ENCODE measurements around the gene INA. TPM values are rescaled to one million over a fixed set of nuclear protein-coding genes. Genes with fewer than 3 reads are reported as not detected.

INA gene
- total and polyA plus RNA-seq, 12 donors, result 0.18 to 18.3 (median 6.8) TPM; not detected in 1

DNA sequence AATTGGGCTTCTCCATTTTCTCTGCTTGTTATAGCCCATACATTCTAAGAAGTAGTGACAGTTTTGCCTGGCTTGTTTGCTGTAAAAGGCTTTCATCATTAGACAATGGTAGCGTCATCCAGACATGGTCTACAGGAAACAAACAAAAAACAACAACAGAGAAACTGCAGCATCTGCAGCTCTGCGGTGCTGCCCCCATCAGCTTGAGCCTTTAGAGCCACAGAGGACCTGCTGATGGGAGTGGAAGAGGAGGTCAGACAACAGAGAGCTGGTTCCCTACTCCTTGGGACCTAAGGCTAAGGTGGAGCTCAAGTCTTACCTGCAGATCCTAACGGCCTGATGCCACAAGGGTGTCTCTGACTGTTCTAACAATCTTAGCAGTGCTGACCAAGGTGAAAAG is 3.1 kb downstream of the INA start:
- H3K27me3 ChIP-seq, result peaks cover 25% of the 10 kb centered on the region
- DNase-seq, result no peak
- no peak overlapping the region for H3K27ac ChIP-seq
- H3K9me3 ChIP-seq (replicated peaks in 1 of 3), result no peaks in the 10 kb centered on the region
- WGBS, 4 donors, result 63 to 83% (median 70%) methylated on average over 3 of the region's 3 CpGs
- no peaks in the 10 kb centered on the region for H3K36me3 ChIP-seq (replicated peaks in 1 of 2)
- peaks cover 8 to 14% of the 10 kb centered on the region in 2 donors for H3K4me1 ChIP-seq (replicated peaks in 1 of 2)
- TF ChIP-seq, protein P1, sequence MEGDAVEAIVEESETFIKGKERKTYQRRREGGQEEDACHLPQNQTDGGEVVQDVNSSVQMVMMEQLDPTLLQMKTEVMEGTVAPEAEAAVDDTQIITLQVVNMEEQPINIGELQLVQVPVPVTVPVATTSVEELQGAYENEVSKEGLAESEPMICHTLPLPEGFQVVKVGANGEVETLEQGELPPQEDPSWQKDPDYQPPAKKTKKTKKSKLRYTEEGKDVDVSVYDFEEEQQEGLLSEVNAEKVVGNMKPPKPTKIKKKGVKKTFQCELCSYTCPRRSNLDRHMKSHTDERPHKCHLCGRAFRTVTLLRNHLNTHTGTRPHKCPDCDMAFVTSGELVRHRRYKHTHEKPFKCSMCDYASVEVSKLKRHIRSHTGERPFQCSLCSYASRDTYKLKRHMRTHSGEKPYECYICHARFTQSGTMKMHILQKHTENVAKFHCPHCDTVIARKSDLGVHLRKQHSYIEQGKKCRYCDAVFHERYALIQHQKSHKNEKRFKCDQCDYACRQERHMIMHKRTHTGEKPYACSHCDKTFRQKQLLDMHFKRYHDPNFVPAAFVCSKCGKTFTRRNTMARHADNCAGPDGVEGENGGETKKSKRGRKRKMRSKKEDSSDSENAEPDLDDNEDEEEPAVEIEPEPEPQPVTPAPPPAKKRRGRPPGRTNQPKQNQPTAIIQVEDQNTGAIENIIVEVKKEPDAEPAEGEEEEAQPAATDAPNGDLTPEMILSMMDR (IDR thresholded peaks at IDR 0.05), result no peak
- TF ChIP-seq POLR2A (IDR thresholded peaks at IDR 0.05), result no peak
- intact Hi-C loops (cut with DNase I), result no loop called here
- no peak overlapping the region for H3K4me3 ChIP-seq

DNA sequence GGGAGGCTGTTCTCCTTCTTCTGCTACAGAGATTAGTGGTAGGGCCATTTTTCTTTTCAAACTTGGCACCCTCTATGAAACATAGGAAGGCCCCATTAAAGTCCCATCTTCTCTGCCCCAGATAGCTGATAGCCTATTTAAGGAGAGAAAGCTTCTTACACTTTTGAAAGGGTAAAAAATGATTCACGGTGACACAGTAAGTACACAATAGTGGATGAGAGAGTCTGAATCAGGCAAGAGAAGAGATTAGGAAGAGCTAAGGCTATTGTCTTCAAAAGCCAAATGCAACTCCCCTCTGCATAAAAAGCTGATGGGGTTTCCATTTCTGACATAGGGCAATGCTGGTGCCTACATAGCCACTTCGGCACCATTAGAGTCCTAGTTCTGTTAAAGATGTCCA is 3.6 kb downstream of the INA start:
- peaks cover 26% of the 10 kb centered on the region for H3K27me3 ChIP-seq
- DNase-seq, result no peak
- TF ChIP-seq, protein P1 (IDR thresholded peaks at IDR 0.05), result no peak
- no peak for TF ChIP-seq POLR2A (IDR thresholded peaks at IDR 0.05)
- H3K36me3 ChIP-seq (replicated peaks in 1 of 2), result no peaks in the 10 kb centered on the region
- H3K9me3 ChIP-seq (replicated peaks in 1 of 3), result no peaks in the 10 kb centered on the region
- intact Hi-C loops (cut with DNase I), result no loop called here
- no peak overlapping the region for H3K27ac ChIP-seq
- H3K4me3 ChIP-seq, result no peak overlapping the region
- peaks cover 8 to 14% of the 10 kb centered on the region in 2 donors for H3K4me1 ChIP-seq (replicated peaks in 1 of 2)
- 80 to 87% (median 82%) methylated on average over 2 of the region's 2 CpGs for WGBS, 4 donors

DNA sequence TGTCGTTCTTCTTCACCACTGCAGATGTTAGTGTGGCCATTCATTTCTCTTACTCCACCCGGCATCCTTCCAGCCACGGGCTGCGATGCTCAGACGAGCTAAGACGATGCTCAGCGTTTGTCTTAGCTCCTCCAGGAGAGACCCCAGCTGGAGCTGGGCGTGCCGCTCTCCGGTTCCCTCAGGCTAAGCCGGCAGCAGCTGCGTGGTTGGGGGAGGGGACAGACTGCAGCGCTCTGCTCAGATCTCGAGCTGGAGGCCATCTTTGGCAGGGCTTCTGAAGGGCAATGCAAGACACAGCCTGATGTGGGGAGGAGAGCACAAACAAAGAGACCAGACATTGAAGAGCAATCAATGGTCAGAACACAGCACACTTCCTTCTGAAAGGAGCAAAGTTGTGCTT is 4.8 kb downstream of the INA start:
- TF ChIP-seq POLR2A (IDR thresholded peaks at IDR 0.05), result no peak
- TF ChIP-seq, protein P1 (IDR thresholded peaks at IDR 0.05), result no peak

DNA sequence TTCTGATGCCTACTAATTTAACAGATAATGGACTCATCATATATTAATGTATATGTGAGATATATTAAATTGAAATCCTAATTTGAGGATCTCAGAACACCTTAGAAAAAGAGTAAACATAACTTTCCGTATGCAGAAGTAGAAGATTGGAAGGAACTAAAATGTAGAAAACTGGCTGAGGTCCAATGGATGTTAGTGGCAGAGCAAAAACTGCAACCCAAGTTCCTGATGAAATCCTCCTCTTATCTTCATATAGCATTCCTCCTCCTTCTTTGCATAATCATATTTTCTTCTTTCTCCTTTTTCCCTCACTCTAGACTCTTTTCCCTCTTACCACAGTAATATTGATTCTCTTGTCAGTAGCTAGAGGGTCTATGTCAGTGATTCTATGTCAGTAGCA is 6.0 kb downstream of the INA start:
- no peak for DNase-seq
- H3K36me3 ChIP-seq (replicated peaks in 1 of 2), result no peaks in the 10 kb centered on the region
- intact Hi-C loops (cut with DNase I), result no loop called here
- 42 to 56% (median 50%) methylated on average over 1 of the region's 1 CpG for WGBS, 4 donors
- no peak overlapping the region for H3K27ac ChIP-seq
- TF ChIP-seq, protein P1 (IDR thresholded peaks at IDR 0.05), result no peak
- TF ChIP-seq POLR2A (IDR thresholded peaks at IDR 0.05), result no peak
- no peak overlapping the region for H3K4me3 ChIP-seq
- H3K9me3 ChIP-seq (replicated peaks in 1 of 3), result no peaks in the 10 kb centered on the region
- peaks cover 14% of the 10 kb centered on the region for H3K27me3 ChIP-seq
- H3K4me1 ChIP-seq (replicated peaks in 1 of 2), result peaks cover 0 to 2% of the 10 kb centered on the region in 2 donors

More for the DNA sequence above, 4.8 kb downstream of the INA start:
- 1 to 3% (median 3%) methylated on average over 14 of the region's 14 CpGs for WGBS, 4 donors
- peaks cover 8 to 14% of the 10 kb centered on the region in 2 donors for H3K4me1 ChIP-seq (replicated peaks in 1 of 2)
- no peak overlapping the region for H3K4me3 ChIP-seq
- intact Hi-C loops (cut with DNase I), result no loop called here
- DNase-seq, result peak in 1 of 7 donors; percentile 62
- H3K9me3 ChIP-seq (replicated peaks in 1 of 3), result no peaks in the 10 kb centered on the region
- peaks cover 20% of the 10 kb centered on the region for H3K27me3 ChIP-seq
- no peaks in the 10 kb centered on the region for H3K36me3 ChIP-seq (replicated peaks in 1 of 2)
- no peak overlapping the region for H3K27ac ChIP-seq
